Lung (tissue), 12 donors: Measurements from ENCODE around the gene PARD3. TPM values are rescaled to one million over a fixed set of nuclear protein-coding genes. Genes with fewer than 3 reads are reported as not detected.

Source experiments
- ATAC-seq: fragments of 200-7000 bp; cut with Tn5 transposase; one replicate; pipeline ENCODE4 v1.9.1; 2020; ENCODE audit warnings: moderate number of reproducible peaks; ENCODE audit not compliant: insufficient read depth, low FRiP score
- DNase-seq, 3 donors: peaks; one replicate each; pipeline ENCODE4 v3.0.0-alpha.2; 2013 to 2017
- H3K27ac ChIP-seq, 2 donors: one replicate each; pipeline ENCODE4 v1.5.1; 2013; ENCODE audit warnings: mild to moderate bottlenecking in 2 of 2, moderate library complexity in 2 of 2, control low read depth in 1 of 2, inconsistent platforms in 1 of 2, low read depth in 1 of 2, low read length in 1 of 2
- H3K27me3 ChIP-seq, 3 donors: one replicate each; pipeline ENCODE4 v1.5.1; 2013; ENCODE audit warnings: low read length in 2 of 3; ENCODE audit not compliant: control insufficient read depth in 3 of 3, insufficient read depth in 3 of 3
- H3K36me3 ChIP-seq, 4 donors: one replicate each; pipeline ENCODE4 v1.5.1; 2013; ENCODE audit warnings: low read length in 4 of 4, mild to moderate bottlenecking in 1 of 4, moderate library complexity in 1 of 4; ENCODE audit not compliant: control insufficient read depth in 4 of 4, insufficient read depth in 4 of 4
- H3K4me1 ChIP-seq, 5 donors: one replicate each; pipeline ENCODE4 v1.5.1; 2013; ENCODE audit warnings: low read length in 5 of 5, mild to moderate bottlenecking in 2 of 5, moderate library complexity in 1 of 5; ENCODE audit not compliant: control insufficient read depth in 5 of 5, insufficient read depth in 5 of 5
- H3K4me3 ChIP-seq: one replicate; pipeline ENCODE4 v1.5.1; 2013; ENCODE audit warnings: mild to moderate bottlenecking, control low read depth, moderate library complexity
- H3K9ac ChIP-seq, 2 donors: one replicate each; pipeline ENCODE4 v1.5.1; 2013; ENCODE audit warnings: low read length in 2 of 2, control low read depth in 1 of 2; ENCODE audit not compliant: insufficient read depth in 1 of 2
- H3K9me3 ChIP-seq, 4 donors: one replicate each; pipeline ENCODE4 v1.5.1; 2013; ENCODE audit warnings: low read length in 3 of 4, mild to moderate bottlenecking in 1 of 4, moderate library complexity in 1 of 4; ENCODE audit not compliant: control insufficient read depth in 4 of 4, insufficient read depth in 3 of 4
- WGBS, 2 donors: extraction: QIAGEN DNeasy Blood & Tissue Kit; methylation state at CpG; one replicate each; pipeline ENCODE4 v1.1.7; 2013; 5-methylcytosine and 5-hydroxymethylcytosine counted together
- polyA plus RNA-seq, 2 donors: library from polyadenylated mRNA; stranded (reverse); fragments of 200-250 nt; gene quantifications; one replicate each; pipeline ENCODE4 v1.2.1, GENCODE V29; 2013
- total RNA-seq, 2 donors: library from RNA; depleted of rRNA in 1 of 2; stranded (reverse); fragments of >200 nt in 1 of 2; gene quantifications; one replicate each; pipeline ENCODE4 v1.2.1, GENCODE V29; 2014 to 2021
- TF ChIP-seq, protein P1 (sequence below): IDR thresholded peaks from 2 replicates; pipeline ENCODE4 v1.5.1; 2012; ENCODE audit warnings: mild to moderate bottlenecking; ENCODE audit errors: control extremely low read depth, extremely low read depth
- donor health status: control.
- donor health status: control.
- donor health status: Bipolar disorder and iron deficiency.
- donor health status: healthy.
- donor health status: DM: yes; HTN: yes; CAD: no.

Gene PARD3
- total and polyA plus RNA-seq, 4 donors, result 10.3 to 69.2 (median 27.6) TPM

DNA sequence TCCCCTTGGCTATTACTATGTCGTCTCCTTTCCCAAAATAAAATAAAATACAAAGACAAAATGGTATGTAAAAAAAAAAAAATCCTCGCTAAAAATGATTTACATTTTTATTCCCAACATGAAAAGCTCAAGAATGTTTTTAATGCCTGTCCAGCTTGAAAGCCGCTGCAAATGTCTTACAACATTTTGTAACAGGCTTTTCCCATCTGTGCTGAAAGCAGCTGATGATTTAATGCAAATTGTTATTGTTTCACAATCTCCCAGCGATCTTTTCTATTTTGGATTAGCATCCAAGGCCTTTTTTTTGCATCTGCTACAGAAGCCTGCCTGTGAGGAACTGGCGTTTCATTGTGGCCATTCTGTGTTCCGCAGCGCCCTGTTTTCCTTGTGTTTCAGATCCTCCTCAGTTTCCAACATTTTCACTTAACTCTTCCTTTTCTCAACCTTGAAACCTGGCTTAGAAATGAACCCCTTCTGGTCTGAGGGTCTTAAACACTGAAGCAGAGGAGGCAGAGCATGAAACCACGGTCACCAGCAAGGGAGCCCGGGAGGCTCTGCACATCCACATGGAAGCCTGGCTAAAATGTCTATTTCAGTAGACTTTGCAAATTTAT is 712.1 kb downstream of the PARD3 start:
- TF ChIP-seq, protein P1, sequence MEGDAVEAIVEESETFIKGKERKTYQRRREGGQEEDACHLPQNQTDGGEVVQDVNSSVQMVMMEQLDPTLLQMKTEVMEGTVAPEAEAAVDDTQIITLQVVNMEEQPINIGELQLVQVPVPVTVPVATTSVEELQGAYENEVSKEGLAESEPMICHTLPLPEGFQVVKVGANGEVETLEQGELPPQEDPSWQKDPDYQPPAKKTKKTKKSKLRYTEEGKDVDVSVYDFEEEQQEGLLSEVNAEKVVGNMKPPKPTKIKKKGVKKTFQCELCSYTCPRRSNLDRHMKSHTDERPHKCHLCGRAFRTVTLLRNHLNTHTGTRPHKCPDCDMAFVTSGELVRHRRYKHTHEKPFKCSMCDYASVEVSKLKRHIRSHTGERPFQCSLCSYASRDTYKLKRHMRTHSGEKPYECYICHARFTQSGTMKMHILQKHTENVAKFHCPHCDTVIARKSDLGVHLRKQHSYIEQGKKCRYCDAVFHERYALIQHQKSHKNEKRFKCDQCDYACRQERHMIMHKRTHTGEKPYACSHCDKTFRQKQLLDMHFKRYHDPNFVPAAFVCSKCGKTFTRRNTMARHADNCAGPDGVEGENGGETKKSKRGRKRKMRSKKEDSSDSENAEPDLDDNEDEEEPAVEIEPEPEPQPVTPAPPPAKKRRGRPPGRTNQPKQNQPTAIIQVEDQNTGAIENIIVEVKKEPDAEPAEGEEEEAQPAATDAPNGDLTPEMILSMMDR, result no peak
- DNase-seq (peak; percentile 58 to 96 (median 96)), ATAC-seq (no peak)
- no peaks in the 10 kb centered on the region for H3K36me3 ChIP-seq
- H3K9ac ChIP-seq, result no peak overlapping the region
- no peaks in the 10 kb centered on the region for H3K27me3 ChIP-seq
- H3K4me1 ChIP-seq, result peaks cover 0 to 53% (median 19%) of the 10 kb centered on the region in 5 donors
- no peak overlapping the region for H3K4me3 ChIP-seq
- 71 to 74% methylated on average over 9 of the region's 9 CpGs for WGBS, 2 donors
- peak overlapping the region in 1 of 2 donors; percentile 34 for H3K27ac ChIP-seq
- H3K9me3 ChIP-seq, result peaks cover 0 to 8% (median 4%) of the 10 kb centered on the region in 4 donors

DNA sequence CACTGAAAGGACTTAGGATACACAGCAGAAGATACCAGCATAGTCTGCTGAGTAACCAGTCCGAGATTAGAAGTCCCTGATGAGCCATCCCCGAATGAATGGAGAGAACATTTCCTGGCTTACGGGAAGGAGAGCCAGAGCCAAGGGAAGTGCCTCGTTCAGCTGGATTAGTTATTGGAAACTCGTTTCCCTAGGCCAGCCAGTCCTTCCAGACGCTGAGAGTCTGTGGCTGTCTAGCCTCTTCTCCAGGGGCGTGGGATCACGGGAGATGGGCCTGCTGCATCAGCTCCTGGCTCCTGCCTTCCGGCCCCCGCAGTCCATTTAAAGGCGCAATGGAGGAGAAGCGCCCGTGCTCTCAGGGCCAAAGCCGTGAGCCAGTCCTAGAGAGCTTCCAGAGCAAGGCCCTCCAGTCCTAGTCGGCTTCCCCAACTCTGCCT is 712.8 kb downstream of the PARD3 start:
- 68 to 77% methylated on average over 15 of the region's 15 CpGs for WGBS, 2 donors
- Histone ChIP-seq H3K9ac (peak overlapping the region in 1 of 2 donors; percentile 62), H3K9me3 (peaks cover 0 to 8% (median 4%) of the 10 kb centered on the region in 4 donors), H3K4me1 (peaks cover 0 to 53% (median 19%) of the 10 kb centered on the region in 5 donors), H3K27ac (peak overlapping the region in 1 of 2 donors; percentile 62), H3K36me3 (no peaks in the 10 kb centered on the region), H3K27me3 (no peaks in the 10 kb centered on the region), H3K4me3 (no peak overlapping the region)
- ATAC-seq, result peak; percentile 53
- TF ChIP-seq, protein P1, result no peak
- DNase-seq, result peak; percentile 72 to 85 (median 83)

DNA sequence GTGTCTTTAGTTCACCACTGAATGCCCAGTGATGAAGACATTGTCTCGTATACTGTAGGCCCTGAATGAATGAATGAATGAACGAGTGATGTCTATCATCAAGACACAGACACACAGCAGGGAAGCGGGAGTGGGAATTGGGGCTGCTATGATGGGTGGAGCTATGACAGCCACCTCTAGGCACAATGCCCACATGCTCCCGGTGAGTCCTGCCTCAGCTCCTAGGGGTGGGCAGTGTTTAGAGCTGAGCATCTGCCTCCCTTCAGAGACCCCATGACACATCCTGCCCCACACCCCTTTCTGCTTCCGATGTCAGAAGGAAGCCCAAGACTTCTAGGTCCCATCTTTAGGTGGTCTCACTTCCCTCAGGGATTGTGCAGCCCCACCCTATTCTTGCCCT is 714.1 kb downstream of the PARD3 start:
- DNase-seq, result no peak
- TF ChIP-seq, protein P1, result no peak

More for the DNA sequence above, 714.1 kb downstream of the PARD3 start:
- peaks cover 0 to 52% (median 19%) of the 10 kb centered on the region in 5 donors for H3K4me1 ChIP-seq
- H3K27me3 ChIP-seq, result no peaks in the 10 kb centered on the region
- no peak overlapping the region for H3K4me3 ChIP-seq
- H3K36me3 ChIP-seq, result no peaks in the 10 kb centered on the region
- peak overlapping the region in 1 of 2 donors; percentile 41 for H3K27ac ChIP-seq
- H3K9me3 ChIP-seq, result peaks cover 0 to 9% (median 4%) of the 10 kb centered on the region in 4 donors
- no peak overlapping the region for H3K9ac ChIP-seq
- ATAC-seq, result no peak
- WGBS, 2 donors, result 89 to 93% methylated on average over 5 of the region's 5 CpGs
